GM19099 (cell line): ENCODE measurements around the gene RPS6KA1.

Experiments
- POLR2A ChIP-seq: IDR thresholded peaks from 3 replicates; pipeline ENCODE4 v1.6.1; 2011; ENCODE audit warnings: low read depth; ENCODE audit not compliant: insufficient read length; ENCODE audit errors: extremely low read depth

RPS6KA1 gene

DNA sequence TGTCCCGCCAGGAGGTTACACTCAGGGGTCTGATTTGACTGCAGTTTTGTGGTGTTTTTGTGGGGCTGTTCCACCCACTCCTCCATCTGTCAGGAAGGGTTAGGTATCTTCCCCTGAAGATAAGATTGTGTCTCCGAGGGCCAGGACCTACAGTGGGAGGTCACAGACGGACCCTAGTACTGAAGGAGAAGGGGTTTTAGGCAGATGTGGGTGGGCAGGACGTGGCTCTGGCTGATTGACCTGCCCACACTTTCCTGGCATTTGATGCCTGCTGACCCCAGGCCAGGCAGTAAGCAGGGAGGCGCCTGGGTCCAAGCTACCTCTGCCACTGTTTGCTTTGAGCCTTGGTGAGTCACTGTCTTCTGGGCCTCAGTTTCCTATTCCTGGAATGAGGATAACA, 13.9 kb downstream of the RPS6KA1 start:
- TF ChIP-seq POLR2A: no peak

DNA sequence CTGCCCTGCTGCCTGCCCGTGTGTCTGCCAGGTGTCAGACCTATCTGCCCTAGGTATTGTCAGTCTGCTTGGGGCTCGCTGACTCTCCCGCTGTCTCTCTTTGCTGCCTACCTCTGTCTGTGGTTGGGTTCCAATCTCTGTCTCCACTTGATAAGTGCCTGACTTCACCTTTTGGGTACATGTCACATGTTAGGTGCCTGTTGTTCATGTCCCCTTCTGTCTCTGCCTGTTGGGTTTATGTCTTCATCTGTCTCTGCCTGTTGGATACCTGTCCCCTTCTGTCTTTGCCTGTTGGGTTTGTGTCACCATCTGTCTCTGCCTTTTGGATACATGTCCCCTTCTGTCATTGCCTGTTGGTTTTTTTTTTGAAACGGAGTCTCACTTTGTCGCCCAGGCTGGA, 14.6 kb downstream of the RPS6KA1 start:
- no peak for TF ChIP-seq POLR2A

DNA sequence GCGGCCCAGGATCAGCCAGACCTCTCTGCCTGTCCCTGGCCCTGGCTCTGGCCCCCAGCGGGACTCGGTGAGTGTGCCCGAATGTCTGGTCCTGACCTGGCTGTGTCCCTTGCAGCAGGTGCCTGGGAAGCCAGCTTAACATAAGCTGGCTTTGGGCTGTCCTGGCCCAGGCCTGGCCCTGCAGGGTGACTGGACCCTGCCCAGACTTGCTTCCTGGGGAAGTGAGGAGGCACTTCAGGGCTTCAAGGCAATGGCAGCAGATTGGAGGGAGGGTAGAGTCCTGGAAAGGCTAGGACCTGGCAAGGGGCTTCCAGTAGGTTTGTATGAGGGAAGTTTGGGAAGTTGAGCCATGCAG, 16.4 kb downstream of the RPS6KA1 start:
- TF ChIP-seq POLR2A: no peak

DNA sequence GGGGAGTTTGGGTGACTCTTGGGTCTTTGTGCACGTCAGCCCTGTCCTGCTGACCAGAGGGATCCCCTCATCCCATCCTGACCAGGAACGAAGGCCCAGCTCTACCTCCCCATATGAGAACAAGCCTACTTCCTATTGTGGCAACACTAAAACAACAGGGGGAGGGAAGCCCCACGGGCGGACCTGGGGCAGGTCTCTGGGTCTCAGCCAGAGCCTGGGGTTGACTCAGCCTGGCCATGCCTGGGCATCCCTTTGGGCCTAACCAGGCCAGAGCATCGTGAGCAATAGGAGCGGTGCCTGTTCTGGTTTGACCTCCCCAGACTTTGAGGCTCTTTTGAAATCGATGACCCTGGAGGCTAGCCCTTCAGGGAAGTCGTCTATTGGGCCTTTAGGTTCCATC, 16.8 kb downstream of the RPS6KA1 start:
- no peak for TF ChIP-seq POLR2A

DNA sequence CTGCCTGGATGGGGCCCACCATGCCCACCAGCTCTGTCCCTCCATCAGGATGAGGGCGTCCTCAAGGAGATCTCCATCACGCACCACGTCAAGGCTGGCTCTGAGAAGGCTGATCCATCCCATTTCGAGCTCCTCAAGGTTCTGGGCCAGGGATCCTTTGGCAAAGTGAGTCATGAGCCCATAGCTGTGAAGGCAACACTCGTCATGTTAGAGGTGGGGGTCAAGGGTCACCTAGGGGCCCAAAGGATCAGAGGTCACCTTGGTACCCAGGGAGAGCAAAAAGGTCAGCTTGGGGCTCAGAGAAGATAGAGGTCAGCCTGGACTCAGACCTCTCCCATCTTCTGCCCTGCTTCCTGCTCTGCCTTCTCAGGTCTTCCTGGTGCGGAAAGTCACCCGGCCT, 17.3 kb downstream of the RPS6KA1 start:
- no peak for TF ChIP-seq POLR2A

DNA sequence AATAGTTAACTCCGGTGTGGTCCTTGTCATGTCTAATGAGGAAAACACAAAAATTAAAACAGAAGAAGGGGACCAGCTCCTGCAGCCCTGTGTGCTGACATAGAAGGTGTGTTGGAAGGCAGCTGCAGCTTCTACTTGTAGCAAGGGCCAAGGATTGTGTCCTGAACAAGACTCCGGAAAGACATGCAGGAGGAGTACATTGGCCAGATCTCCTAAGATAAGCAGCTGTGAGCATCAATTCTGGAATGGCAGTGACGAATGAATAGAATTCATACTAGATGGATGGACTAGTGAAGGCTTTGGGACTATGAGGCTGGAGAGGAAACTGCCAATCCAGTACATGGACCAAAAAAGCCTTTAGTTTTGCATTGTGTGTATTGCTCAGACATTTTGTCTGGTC, 19.3 kb downstream of the RPS6KA1 start:
- no peak for TF ChIP-seq POLR2A

DNA sequence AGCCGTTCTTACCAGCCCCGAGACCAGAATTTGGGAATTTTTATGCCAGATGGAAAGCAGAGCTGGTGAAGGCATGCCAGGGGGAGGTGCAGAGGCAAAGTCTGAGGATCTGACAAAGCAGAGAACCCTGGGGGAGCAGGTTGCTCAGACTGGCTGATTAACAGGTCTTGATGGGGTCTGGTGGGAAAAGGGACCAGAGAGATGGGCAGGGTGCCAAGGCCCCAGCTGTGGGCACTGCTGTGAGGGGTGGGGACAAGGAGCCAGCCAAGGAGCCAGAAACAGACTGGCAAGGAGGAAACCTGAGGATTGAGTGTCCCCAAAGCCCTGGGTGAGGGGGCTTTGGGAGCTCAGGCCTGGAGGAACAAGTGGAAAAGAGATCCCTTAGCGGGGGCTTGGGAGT, 21.4 kb downstream of the RPS6KA1 start:
- TF ChIP-seq POLR2A: no peak

DNA sequence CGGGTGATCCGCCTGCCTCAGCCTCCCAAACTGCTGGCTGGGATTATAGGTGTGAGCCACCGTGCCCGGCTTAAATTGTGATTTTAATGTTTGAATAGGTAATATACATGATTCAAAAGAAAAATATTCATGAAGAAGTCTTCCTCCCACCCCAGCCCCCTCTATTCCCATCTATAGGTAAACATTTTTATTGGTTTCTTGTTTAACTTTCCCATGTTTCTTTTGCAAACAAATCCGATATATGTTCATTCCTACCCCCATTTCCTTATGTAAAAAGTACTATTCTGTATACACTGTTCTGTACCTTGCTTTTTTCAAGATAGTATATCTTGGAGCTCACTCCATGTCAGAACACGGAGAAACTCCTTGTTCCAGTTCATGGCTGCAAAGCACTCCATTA, 23.2 kb downstream of the RPS6KA1 start:
- no peak for TF ChIP-seq POLR2A

DNA sequence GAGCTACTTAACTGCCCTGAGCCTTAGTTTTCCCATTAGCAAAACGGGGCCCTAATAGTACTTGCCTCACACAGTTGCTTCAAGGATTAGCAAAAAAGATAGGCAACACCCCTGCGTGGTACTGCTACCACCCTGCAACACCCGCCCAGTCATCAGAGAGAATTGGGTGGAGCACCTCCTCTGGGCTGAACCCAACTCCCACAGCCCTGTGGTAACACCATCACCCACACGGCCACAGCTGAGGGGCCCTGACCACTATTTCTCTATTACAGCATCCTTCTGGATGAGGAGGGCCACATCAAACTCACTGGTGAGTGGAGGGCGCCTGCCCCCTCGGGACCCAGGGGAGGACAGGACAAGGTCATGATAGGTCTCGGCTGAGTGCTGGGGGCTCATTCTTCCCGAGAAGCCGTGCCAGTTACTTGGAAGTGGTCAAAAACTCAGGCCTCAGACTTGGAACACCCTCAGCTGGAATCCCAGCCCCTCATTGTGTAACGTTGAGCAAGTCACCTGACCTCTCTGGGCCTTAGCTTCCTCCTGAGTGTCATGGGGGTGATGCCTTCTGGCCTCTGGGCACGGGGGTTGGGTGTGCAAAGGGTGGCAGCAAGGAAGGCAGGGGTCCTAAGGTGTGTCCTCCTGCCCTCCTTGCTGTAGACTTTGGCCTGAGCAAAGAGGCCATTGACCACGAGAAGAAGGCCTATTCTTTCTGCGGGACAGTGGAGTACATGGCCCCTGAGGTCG, 24.6 kb downstream of the RPS6KA1 start:
- no peak for TF ChIP-seq POLR2A

DNA sequence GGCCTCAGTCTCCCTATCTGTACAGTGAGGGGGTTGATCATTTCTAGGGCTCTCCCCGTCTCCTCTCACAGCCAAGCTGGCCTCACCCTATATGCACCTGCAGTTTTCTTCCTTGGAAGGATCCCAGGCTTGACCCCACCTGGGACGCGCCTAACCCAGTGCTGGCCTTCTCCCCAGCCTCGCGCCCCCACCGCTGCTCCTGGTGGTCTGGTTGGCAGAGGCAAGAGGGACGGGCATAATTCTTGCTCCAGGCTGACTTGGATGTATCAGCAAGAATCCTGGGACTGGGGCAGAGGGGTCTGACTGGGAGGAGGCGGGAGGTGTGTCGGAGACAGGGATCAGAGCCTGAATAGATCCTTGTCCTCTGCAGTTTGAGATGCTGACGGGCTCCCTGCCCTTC, 25.2 kb downstream of the RPS6KA1 start:
- no peak for TF ChIP-seq POLR2A

DNA sequence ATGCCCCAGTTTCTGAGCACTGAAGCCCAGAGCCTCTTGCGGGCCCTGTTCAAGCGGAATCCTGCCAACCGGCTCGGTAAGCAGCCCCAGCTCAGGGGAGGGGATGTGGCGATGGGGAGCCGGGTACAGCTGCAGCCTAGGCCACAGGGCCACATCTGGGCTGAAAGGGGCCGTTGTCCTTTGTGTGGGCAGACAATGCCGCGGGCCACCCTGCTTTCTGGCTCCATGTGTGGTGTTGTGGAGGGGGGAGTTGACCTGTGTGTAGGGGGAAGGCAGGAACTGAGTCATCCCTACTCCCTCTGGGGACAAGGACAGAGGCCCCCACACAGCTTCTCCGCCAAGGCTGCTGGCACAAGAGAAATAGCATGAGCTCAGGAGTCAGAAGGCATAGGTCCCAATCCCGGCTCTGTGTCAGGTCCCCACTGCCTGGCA, 26.0 kb downstream of the RPS6KA1 start:
- TF ChIP-seq POLR2A: no peak

DNA sequence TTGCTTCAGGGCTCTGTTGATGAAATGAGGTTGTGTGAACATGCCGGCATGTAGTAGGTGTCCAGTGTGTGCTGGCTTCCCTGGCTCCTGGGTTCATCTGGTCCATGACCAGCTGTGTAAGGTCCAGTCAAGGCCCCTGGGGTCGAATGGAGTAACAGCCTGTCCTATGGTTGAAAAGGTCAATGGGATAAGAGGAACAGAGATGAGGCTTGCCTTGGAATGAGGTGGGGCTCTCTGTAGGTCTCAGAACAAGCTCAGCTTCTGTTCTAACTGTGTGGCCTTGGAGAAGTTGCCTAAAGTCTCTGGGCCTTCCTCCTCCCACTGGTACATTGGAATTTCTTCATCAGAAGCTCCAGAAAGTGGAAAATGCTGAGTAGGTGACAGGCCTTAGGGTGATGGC, 26.6 kb downstream of the RPS6KA1 start:
- TF ChIP-seq POLR2A: no peak

DNA sequence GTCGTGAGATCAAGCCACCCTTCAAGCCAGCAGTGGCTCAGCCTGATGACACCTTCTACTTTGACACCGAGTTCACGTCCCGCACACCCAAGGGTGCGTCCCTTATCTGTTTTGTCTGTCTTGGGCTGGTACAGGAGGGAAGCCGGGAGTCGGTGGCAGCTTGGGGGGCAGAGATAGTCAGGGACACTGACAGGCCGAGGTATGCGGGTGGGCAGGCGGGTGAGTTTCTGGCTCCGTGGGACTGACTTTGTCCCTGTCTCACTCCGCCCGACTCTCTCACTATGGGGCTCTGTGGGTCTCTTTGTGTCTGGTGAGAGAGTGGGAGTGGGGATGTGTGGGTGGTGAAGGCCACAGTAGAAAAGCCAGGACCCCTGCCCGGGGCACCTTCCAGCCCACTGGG, 27.4 kb downstream of the RPS6KA1 start:
- no peak for TF ChIP-seq POLR2A

DNA sequence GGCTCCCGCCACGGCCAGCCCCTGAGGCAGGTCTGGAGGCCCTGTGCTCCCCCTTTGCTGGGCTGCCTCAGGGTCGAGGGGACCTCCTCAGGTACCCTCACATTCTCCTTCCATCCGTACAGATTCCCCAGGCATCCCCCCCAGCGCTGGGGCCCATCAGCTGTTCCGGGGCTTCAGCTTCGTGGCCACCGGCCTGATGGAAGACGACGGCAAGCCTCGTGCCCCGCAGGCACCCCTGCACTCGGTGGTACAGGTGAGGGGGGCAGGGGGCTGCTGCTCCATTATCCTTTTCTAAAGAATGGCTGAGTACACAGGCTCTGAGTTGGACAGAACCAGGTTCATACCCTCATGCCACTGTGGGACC, 29.1 kb downstream of the RPS6KA1 start:
- no peak for TF ChIP-seq POLR2A

DNA sequence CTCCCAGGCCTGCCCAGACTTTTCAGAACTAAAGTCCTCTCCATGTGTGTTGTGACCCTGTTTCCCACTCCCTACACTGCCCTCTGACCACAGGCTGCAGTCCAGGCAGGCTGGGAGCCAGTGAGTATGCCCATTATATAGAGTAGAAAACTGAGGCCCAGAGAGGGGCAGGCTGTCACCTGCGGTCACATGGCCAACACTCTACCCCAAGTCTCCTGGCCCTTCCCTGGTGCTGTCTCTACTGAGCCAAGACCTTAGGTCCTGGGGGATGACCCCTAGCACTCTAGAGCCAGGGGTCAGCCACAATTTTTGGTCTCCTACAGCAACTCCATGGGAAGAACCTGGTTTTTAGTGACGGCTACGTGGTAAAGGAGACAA, 30.8 kb downstream of the RPS6KA1 start:
- TF ChIP-seq POLR2A: no peak

DNA sequence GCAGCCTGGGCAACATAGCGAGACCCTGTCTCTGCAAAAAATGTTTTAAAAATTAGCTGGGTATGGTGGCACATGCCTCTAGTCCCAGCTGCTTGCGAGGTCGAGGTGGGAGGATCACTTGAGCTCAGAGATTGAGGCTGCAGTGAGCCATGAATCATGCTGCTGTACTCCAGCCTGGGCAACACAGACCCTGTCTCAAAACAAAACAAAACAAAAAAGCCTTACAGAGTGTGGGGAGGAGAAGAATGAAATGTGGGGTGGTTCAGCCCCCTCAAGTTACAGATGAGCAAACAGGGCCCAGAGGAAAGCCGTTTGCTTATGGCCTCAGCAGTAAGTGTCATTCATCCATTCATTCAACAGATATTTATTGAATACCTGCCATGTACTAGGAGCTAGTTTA, 40.7 kb downstream of the RPS6KA1 start:
- no peak for TF ChIP-seq POLR2A

DNA sequence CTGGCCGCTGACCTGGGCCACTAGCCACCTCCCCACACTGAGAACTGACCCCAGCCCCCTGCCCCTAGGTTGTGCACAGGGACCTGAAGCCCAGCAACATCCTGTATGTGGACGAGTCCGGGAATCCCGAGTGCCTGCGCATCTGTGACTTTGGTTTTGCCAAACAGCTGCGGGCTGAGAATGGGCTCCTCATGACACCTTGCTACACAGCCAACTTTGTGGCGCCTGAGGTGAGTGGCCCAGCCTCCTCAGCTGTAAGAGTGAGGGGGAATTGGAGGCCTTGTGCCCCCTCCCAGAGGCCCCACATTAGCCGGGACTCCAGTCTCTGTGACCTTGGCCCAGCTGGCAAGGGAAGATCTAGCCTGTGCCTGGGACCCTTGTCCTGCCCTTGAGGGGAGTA, 41.8 kb downstream of the RPS6KA1 start:
- TF ChIP-seq POLR2A: no peak

DNA sequence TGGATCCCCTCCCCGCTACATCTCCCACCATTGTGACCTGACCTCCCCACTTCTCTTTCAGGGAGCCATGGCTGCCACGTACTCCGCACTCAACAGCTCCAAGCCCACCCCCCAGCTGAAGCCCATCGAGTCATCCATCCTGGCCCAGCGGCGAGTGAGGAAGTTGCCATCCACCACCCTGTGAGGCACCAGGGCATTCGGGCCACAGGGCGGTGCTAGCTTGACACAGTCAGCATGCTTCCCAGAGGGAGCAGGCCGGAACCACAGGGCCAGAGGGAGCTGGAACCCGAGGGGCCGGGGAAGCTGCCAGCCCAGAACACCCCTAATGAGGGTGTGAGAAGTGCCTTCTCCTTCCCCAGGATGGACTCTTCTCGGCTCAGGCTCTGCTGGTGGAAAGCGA, 44.5 kb downstream of the RPS6KA1 start:
- no peak for TF ChIP-seq POLR2A

DNA sequence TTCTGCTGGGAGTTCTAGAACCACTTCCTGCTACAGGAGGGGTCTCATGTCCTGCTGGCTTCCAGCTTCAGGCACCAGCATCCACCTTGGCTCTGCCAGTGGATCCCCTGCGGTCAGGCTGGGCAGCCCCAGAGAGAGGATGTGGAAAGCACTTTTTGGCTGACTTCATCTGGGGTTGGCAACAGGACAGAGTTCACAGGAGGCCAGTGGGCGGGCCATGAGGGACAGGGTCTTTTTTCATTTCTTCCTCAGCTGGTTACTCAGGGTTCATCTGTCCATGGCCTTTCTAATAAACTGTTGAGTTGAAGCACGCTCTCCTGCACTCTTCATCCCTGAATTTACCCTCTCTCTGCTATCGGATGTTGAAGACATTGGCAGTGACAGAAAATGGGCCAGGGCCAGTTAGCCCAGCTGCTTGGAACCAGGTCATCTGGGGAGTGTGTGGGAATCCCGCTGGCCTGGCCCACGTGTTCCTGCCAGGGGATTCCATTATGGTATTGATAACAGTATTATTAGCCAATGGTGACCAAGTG, 45.2 kb downstream of the RPS6KA1 start:
- no peak for TF ChIP-seq POLR2A
